C4-2B (cell line): ENCODE data around the gene GAB1.

ENCODE experiments used
- CTCF ChIP-seq: fragments of 450-650 bp; conservative IDR thresholded peaks from 2 replicates; pipeline ENCODE4 v1.5.1; 2017; ENCODE audit warnings: mild to moderate bottlenecking
- ZFX ChIP-seq: fragments of 450-650 bp; IDR thresholded peaks from 2 replicates; pipeline ENCODE4 v1.6.1; 2017

GRCh38 chr4:143289370-143289769 lies 47.3 kb upstream of the GAB1 start:
- no peak for TF ChIP-seq CTCF
- TF ChIP-seq ZFX: no peak
